Islet precursor cell (in vitro differentiated cells): ENCODE measurements around the gene UNCX.

Experiments used
- DNase-seq: peaks from one replicate; pipeline ENCODE4 v3.0.0-alpha.2; 2018

The UNCX gene

DNA sequence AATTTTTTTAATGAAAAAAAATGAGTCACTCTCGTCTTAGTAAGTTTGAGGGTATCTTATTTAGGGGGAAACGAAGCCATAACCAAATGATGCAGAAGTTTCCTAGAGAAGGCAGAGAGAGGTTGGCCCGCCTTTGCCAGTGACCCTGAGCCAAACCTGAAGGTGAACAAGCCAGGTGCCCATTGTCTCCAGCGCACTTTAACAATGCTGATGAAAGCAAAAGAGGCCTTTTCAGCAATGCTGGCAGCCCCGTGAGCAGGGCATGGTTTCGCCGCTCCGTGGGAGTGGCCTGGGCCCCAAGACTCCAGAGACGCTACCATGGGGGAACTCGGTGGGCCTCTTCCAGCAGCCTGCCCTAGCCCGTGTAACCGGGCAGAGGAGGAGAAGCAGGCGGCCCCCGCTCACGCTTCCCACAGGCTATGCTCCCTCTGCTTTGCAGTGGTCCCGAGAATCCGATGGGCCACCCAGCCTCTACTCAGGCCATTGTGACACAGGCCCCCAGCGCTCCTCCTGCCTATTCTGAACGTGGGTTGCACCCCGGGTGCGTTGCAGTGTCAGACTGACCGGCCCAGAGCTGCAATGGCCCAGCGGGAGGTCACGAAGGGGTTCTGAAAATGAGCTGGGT, 14.0 kb upstream of the UNCX start:
- no peak for DNase-seq

DNA sequence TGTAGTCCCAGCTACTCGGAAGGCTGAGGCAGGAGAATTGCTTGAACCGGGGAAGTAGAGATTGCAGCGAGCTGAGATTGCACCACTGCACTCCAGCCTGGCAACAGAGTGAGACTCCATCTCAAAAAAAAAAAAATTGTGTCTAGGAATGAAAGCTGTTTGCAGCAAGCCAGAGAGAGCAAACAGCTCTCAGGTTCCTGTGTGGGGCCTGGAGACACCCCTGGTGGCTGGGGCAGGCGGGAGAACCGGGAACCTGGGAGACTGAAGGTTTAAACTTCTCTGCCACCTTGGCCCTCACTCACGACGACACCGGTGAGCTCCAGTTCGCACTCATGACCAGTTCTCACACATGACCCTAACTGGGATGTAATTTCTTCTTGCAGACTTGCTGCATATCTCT, 13.2 kb upstream of the UNCX start:
- DNase-seq, result no peak

DNA sequence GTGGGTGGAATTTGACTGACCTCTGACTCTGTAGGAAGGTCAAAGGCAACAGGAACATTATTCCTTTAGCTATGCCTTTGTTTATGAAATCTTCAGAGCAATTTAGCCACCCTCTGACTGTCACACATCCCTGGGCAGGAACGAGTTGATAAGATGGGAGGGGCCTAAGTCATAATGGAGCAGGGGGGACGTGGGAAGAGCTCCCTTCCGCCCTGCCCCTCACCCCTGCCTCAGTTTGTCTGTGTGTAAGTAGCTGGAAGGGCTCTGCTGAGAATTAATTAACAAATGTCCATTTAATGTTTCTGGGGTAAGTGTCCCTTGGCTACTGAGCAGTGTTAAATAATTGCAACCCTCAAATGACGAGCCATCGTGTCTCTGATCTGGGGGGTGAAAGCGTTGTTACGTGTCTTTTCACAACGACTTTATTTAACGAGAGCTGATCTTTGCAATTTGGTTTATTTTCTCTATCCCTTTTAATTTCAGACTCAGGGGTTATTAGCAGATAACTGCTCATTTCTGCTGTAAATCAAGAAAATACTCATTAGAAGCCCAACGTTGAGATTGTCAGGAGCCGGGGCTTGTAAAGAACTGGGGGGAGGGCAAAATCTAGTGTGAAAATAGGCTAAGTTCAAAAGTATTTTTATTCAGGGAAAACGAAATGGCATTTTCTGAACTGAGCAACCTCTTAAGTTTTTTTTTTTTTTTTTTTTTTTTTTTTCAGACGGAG, 12.5 kb upstream of the UNCX start:
- DNase-seq, result no peak

DNA sequence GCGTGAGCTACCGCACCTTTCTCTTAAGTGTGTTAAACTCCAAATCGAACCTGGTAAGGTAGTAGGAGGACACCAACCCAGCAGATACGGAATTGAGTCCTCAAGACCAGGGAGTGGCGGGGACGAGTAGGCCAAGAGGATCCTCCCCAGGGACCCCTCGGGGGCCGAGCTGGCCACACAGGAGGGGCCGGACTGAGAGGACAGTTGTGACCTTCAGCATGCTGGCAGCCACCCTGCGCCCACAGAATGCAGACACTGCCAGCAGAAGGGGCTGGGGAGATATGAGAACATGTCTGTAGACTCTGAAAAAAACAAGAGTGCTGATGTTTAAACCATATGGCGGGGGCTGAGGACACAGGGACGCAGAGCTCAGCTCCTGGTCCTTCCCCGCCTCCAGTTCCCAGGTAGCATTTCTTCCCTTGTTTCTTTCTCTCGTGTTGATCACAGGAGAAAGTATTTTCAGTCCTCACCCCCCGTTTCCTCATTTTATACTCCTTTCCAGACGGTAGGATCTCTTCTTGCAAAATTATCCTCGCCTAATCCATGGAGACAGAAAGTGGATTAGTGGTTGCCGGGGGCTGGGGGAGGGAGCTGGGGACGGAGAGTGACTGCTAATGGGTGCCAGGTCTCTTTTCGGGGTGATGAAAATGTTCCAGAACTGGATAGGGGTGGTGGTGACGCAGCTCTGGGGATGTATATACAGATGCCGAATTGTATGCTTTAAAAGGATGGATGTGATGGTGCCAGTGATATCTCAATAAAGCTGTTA, 11.5 kb upstream of the UNCX start:
- DNase-seq, result no peak

DNA sequence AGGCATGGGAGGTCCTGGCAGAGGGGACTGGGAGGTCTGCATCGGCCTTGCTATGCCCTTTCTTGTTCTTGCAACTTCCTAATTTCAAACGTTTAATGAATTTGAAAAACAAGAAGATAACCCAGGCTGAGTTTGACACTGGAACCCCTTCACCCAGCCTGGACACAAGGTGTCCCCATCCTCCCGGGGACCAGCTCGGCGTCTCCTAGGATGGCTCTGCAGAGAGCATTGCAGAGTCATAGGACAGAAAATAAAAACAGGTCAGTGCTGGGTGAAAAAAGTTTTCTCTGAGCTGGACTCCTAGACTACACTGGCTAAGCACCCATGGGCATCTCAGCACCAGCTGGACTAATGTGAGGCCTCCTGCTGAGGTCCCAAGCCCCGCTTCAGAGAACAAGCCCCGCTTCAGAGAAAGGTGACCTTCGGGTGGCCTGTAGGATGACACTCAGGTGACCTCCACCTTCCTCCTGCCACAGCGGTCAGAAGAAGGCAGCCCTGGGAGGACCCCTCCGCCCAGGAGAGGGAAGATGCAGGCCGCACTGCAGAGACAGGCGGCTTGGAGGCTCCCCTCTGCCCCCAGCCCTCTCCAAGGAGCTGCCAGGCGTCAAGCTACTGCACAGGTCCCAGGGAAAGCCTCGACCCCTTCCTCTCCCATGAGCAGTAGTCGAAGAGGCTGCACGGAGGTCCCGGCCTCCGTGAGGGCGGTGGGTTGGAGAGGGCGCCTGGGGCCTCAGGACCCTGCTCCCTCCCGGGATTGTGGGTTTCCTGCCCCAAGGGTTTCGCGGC, 9.3 kb upstream of the UNCX start:
- no peak for DNase-seq

DNA sequence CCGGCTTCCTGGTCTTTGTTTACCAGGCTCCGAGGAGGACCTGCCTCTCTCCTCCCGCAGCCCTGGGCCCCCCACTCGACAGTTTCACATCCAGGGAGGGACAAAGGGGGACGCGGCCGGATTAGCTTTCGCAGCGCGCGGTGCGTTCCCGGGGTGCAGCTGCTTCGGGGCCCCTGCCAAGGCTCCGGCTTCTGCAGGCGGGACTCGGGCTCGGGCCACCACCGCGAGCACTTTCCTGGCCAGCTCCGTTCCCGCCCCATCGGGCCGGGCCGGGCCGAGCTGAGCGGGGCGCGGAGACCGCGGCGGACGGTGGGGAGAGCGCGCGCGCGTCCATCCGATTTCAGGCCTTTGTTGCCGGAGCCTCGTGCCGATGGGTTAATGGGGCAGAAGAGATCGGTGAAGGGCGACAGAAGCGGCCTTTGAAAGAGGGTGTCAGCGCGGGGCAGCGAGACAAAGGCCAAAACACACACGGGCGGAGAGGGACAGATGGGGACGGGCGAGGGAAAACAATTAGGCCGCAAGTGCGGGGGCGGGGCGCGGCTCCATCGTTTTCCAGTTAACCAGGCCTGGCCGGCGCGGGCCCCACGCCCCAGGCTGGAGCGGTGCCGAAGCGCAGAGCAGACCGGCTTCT, 8.5 kb upstream of the UNCX start:
- no peak for DNase-seq

DNA sequence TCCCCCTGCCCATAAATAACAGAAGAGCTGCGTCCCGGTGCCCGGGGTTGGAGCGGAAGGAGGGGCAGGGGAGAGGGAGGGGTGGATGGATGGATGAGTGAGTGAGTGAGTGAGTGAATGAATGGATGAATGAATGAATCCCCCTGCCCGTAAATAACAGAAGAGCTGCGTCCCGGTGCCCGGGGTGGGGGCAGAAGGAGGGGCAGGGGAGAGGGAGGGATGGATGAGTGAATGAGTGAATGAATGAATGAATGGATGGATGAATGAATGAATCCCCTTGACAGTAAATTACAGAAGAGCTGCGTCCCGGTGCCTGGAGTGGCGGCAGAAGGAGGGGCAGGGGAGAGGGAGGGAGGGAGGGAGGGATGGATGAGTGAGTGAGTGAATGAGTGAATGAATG, 7.6 kb upstream of the UNCX start:
- DNase-seq, result no peak

DNA sequence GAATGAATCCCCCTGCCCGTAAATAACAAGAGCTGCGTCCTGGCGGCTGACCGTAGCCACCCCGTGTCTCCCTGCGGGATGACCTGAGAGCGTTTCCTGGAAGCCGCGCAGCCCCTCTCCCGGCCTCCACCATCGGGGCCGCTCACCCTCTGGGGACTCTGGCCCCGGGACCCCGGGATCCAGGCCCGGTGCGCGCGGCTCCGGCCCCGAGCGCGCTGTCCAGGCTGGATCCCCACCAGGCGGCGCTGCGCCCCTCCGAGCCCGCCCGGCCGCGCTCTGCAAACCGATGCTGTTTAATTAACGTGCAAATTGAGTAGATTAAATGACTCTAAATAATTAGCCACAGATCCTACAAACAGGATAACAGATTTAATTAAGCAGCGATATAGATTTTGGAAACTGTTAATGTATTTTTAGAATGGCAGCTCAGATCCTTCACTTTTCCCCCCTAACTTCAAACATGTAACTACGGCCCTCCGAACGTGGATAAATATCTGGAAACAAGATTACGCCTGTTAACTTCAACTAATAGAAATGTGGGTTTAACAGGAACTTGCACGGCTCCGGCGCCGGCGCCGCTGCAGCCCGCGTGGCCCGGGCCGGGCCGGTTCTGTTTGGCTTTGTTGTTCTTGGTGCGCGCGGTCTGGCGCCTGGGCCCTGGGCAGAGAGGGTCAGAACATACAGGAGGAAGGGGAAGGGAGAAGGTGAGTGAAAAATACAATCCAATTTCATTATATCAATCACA, 7.1 kb upstream of the UNCX start:
- DNase-seq, result no peak

DNA sequence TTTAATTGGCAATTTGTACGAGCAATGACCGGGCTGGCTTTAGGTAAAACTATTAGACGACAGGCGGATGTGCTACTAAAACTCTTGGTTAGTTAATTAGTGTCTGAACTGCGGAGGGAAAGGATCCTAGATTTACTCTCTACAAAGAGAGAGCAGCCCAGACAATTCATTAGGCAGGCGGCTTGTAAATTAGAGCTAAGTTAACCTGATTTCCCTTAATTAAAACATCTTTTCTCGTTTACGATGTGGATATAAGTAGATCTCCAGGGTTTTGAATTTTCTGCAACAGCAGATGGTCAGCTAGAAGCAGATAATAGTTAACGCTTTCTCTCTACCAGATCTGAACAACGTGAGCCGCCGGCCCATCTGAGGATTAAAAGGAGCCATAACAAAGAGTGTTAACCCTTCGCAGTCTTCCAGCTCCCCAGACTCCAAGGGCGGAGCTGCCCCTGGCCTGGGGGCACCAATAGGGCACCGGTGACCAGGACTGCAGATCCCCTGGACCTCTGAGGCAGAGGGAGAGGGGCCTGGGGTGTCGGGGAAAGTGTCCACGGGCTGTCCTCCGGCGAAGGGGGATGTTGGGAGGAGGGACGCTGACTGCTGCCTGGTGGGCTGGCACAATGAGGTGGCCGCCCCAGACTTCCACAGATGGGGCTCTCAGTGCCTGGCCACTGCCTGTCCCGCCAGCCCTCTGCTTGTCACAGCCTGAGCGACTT, 6.3 kb upstream of the UNCX start:
- DNase-seq, result no peak

DNA sequence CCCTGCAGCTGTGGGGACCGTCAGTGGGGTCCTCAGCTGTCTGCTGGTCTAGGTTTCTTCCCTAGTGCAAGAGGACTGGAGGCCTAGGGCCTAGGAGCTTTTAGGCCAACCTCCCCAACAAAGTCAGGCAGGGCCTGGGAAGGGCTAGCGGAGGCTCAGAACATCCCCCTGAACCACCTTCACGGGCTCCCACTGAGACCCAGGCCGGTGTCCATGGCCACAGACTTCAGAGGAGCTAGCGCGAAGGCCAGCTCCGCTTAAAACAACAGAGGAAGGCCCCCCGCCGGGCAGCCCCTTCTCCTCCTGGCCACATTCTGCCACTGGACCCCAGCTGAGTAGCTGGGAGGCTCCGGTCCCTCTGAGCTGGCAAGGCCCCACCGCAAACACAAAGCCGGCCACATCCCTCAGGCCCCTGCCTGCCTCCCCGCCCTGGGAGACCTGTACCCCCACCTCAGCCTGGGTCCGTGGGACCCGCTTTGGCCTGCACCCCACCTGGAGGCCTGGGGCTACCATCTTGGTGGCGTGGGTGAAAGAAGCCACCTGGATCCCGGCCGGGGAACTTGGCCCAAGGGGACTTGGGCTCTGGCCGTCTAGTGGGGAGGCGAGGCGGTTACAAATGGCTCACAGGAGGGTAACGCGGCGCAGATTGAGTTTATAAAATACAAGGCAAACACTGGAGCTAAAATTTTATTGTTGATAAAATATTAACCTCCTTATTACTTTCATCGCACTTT, 5.4 kb upstream of the UNCX start:
- DNase-seq, result no peak

DNA sequence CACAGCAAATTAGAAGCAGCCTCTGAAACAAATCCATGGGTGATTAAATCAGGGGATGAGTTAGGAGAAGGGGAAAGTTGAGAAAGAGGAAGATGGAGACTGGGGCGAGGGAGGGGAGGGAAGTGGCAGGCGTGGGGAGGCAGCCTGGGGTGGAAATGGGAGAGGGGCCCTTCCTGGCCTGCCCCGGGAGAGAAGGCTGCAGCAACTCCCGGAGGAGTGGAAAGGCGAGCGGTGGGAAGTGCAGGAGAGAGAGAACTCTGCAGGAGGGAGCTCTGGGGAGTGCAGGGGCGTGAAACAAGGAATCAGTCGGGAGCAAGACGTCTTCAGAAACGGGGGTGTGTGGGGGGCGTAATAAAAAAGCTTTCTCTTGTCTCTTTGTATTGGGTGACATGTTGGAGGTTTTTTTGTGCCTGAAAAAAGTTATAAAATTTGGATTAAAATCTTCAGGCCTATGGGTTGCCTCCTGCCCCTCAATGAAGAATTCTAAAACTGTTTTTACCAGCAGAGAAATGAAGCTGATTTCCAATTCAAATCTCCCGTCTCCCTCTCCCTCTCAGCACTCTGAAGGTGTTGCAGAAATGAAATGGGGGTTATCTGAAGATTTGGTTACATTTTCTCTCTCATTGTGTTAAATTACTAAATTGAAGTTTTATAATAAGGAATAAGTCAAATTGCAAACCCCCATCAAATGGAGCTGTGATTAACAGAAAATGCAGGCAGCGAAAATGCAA, 4.7 kb upstream of the UNCX start:
- no peak for DNase-seq

DNA sequence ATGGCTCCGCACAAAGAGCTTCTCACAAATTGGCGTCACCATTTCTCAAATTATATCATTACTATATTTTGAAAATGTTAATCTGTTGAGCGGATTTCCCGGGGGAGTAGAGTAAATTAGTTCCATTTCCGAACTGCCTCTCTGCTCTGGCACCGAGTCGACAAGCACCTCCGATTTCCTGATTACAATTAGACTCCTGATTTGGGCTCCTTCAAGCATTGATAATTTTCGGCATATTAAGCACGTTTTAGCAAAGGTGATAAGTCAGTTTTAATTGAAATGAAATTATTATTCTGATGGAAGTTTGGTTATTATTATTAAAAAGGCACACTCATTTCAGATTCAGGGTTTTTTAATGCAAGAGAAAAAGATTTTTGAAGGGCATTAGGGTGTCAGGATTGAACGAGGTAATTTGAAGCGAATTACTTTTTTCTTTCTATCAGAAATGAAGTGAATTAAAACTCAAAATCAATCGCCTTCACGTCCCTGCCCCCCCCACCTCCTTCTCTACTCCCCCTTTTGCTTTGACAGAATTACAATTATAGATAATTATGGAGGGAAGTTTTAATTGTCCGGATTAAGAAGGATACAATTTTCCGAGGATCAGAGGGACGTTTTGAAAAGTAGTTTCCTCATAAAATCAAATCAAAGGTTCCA, 4.0 kb upstream of the UNCX start:
- no peak for DNase-seq

DNA sequence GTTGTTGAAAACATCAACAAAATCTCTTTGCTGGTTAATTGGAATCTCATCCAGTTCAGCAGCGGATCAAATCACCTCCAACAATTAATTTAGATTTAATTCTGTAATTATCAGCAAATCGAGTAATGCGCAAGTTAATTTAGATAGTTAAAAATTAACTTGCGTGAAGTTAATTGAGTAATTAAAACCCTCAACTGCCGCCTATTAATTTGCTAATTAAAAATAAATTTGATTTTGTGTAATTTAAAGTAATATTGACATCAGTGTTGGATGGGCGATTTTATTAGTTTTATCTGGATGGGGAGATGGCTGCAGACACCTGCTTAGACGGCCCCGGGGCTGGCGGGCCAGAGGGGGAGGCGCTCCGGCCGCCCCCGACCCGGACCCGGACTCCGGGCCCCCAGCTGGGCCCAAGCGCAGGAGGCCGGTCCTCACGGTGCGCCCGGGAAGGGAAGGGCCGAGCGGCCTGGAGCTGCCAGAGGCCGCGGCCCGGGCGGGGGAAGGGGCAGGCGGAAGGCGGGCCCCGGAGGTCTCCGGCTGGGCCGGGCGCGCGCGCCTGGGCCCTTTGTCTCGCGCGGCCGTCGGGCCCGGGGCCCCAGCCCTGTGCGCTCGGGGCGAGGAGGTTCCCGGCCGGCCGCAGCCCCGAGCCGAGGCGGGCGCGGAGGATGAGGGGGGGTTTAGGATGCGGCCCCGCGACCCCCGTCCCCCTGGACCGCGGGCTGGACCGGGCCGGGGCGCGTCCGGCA, 3.3 kb upstream of the UNCX start:
- no peak for DNase-seq

DNA sequence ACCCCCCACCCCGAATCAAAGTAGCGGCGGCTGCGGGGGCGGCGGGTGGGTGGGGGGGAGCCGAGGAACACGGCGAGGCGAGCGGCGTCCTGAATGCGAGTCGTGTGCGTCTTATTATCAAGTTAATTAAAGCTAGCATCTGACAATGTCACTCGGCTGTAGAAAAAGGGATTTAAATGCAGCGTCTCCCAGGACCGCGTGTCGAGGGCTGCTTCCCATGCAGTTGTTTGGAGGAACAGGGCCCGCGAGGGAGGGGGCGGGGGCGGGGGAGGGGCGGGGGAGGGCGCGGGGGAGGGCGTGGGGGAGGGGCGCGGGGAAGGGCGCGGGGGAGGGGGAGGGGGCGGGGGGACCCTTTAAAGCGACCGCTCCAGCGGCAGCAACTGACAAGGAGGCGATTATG, 2.7 kb upstream of the UNCX start:
- no peak for DNase-seq

DNA sequence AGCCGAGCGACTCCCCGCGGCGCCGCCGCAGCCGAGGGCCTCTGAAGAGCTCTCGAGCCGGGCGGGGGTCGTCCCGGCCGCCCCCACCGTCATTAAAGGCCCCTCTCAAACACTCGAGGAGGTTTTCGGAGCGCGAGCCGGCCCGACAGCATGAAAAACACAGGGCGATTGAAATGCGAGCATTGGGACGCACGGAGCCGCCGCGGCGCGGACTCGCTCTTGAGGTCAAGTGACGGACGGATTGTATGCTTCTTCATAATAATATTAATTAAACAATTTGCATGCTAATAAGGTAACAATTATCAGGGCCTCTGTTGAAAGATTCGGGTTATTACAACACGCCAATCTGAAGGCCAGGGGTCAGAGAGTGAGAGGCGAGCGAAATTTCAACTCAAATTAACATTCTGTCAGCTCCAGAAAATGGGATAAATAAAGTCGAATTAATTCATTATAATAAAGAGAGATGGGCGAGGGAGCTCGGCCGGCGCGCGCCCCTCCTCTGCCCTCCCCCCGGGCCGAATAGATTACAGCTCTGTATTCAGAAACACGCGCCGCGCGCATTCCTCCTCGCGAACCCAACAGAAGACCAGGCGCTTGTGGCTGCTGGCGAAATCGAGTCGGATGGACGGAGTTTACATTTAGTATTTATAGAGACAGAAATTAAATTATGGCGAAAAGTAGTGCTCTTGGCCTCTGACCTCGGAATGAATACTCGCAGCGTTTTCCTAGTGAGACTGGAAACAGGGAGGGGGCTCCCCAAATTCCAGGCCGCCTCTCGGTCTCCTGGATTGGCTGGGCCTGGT, 2.1 kb upstream of the UNCX start:
- DNase-seq, result peak; percentile 51

DNA sequence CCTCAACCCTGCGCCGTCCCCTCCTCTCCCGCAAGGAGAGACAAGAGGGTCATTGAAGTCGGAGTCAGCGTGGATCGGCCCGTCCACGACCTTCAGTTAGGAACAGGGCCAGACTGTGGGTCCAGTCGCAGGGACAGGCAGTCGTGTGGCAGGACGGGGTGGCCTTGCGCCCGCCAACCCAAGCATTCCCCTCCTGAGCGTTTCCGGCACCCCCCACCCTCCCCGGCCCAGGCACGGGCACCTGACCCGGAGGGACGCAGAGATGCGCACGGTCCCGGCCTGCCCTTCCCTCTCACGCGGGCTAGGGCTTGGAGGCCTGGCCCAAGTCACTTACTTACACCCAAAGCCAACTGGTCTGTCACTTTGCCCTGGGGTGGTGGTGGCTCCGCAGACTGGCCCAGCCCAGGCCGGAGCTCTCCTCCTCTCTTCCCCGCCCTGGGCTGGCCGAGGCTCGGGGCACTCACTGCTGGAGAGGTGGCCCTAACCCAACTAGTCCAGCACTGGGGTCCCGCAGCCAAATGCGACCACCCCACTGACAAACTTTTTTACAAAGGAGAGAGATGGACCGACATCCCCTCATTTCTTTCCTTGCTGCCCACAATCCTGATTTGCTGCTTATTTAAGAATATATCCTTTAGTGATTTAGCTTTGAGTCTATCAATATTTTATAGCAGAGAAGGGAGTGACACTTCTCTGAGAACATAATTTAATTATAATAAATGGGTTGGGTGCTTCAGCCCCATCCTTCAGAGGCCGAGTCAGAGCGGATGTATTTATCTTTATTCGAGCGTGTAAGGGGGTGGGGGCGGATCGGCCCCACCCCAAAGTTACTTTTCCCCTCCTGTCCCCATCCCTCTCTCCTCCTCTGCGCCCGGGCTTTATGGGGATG, 1.2 kb upstream of the UNCX start:
- DNase-seq, result peak; percentile 54

DNA sequence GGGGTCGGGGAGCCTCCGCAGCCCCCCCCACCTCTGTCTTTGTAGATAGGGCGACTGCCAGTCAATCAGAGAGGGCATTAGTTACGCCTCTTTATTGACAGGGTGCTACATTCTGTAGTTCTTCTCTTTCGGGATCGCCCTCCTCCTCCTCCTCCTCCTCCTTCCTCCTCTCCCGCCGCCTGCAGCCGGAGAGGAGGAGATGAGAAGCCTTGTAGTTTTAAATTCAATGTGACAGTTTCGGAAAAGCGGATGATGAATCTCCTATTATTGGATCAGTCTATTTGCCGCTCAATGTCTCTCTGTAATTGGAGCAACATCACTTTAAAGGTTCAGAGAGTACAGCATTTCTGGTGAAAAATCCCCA, 587 bp upstream of the UNCX start:
- DNase-seq, result no peak
